Measurements from ENCODE around the gene LMAN1L.
"Not testable (repeated sequence)": the region's sequence is repeated elsewhere in the genome, so short reads cannot be mapped to it uniquely, and the experiment has no call there.

LMAN1L gene

DNA sequence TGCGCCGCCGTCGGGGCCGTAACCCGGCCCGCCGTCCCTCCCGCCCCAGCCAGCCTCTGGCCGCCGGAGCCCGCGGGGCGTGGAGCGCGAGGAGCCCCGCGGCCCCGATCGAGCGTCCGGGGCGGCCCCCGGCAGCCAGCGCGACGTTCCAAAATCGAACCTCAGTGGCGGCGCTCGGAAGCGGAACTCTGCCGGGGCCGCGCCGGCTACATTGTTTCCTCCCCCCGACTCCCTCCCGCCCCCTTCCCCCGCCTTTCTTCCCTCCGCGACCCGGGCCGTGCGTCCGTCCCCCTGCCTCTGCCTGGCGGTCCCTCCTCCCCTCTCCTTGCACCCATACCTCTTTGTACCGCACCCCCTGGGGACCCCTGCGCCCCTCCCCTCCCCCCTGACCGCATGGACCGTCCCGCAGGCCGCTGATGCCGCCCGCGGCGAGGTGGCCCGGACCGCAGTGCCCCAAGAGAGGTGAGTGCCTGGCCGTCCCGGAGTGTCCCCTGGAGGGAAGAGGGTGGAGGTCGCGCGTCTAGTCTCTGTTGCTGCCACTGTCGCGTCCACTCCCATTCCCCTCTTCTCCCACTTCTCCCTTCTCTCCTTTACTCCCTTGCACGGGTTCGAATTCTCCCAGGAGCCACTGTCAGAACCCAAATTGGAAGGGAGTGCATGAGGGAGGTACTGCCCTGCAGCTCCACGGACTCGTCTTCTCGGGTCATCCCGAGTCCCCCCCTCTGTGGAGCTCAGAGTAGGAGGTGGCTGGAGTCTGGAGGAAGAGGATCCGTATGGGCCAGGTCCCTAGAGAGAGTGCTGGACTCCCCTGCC, 30.2 kb upstream of the LMAN1L start:
- FAIRE-seq = no peak

DNA sequence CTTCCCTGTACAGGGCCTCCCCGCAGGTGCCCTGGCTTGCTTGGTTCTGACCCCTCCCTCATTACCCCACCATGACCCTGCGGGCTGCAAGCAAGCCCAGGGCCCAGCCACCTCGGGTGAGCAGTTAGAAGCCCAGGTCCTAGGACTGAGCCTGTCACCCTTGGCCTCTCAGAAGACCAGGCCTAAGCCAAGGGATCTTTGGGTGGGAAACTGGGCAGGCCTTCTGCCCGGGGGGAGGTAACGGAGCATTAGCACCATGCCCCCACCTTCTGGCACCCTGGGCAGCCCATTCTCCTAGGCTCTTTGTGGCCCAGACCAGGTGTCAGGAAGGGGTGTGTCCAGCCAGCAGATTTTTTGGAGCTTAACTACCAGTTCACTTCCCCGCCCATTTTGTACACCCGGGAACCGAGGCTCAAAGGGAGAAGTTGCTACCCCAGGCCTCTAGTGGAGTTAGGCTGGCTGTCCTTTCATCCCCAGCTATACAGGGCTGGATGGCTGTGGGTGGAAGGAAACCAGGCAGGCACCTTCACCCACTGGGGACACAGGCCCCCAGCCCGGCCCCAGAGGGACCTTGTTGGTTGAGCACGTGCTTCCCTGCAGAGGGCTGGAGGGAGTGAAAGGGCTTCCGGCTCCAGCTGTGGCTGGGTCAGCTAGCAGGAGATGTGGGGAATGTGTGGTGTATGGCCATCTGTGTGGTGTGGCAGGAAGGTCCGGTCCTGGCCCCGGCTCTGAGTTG, 29.4 kb upstream of the LMAN1L start:
- FAIRE-seq = no peak

GRCh38 chr15:74783808-74784175, 28.8 kb upstream of the LMAN1L start:
- FAIRE-seq = no peak

- no peak for FAIRE-seq
These were observed 28.0 kb upstream of the LMAN1L start for GRCh38 chr15:74784426-74785193.

GRCh38 chr15:74785194-74786032, 27.2 kb upstream of the LMAN1L start:
- FAIRE-seq = no peak

- FAIRE-seq = not testable (repeated sequence)
These were observed 26.6 kb upstream of the LMAN1L start for GRCh38 chr15:74786081-74786480.

GRCh38 chr15:74786551-74787165, 26.0 kb upstream of the LMAN1L start:
- FAIRE-seq = no peak

GRCh38 chr15:74787251-74788041, 25.2 kb upstream of the LMAN1L start:
- FAIRE-seq = no peak

GRCh38 chr15:74788042-74788682, 24.5 kb upstream of the LMAN1L start:
- no peak for FAIRE-seq

GRCh38 chr15:74788683-74789151, 23.9 kb upstream of the LMAN1L start:
- FAIRE-seq = no peak

GRCh38 chr15:74789171-74789631, 23.4 kb upstream of the LMAN1L start:
- no peak for FAIRE-seq

DNA sequence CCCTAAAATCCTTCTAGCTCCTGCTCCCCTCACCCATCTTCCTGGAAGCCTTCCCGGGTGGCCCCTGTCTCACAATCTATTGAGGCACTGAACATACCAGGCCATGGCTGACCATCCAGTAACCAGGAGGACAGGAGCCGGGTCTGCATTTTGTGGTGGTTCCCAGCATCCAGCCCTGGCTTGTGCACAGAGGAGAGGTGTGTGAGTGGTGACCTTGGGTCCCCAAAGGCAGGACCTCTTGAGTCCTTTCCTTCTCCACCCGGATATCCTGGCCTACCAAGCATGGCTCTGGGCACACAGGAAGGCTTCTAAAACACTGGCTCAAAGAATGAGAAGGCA, 22.9 kb upstream of the LMAN1L start:
- FAIRE-seq = no peak

DNA sequence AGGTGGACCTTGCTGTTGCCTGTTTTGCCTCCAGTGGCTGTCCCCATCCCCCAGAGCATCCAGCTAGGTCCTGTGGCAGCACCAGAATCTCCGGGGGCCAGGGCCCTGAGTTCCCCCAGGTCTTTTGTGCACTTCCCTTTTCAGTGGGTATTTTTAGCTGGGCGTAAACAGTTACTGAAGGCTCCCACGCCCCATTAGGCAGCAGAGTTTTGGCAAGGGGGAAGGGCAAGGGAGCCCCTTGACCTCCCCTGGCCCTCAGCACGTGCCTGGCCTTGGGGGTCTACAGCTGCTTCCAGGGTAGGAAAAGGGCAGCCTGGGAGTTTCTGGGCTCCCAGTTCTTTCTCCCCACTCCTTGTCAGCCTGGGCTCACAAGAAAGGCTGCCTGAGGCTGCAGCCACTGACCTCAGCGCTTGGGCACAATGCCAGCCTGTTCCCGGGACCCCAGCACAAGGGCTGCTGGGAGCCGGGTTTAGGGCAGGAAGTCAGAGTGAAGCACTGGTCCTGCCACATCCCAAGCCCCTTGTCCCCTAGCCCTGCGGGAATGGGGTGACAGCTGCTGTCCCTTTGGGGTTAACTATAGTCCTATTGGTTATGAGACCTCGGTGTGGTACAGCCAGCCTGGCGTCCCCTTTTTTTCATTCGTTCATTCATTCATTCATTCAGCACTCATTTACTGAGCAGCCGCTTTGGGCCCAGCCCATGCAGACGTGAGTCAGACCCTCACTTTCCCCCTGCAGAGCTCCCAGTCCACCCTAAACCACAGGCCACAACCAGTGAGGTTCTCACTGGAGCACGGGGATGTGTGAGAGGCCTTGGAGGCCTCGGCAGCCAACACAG, 22.3 kb upstream of the LMAN1L start:
- FAIRE-seq = no peak

DNA sequence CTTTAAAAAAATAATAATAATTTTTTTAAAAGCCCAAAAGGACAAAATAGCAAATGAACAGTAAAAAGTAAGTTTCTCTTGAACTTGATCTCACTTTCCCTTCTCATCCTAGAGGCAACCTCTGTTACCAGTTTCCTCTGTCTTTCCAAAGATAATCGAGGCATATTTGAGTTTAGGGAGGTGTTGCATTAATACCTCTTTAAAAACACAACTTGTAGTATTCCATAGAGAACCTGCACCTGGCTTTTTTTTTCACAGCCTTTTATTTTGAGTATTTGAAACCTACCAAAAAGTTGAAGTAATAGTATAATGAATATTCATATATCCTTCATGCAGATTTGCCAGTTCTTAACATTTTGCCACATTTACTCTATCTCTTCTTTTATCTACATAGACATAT, 21.6 kb upstream of the LMAN1L start:
- FAIRE-seq = no peak

DNA sequence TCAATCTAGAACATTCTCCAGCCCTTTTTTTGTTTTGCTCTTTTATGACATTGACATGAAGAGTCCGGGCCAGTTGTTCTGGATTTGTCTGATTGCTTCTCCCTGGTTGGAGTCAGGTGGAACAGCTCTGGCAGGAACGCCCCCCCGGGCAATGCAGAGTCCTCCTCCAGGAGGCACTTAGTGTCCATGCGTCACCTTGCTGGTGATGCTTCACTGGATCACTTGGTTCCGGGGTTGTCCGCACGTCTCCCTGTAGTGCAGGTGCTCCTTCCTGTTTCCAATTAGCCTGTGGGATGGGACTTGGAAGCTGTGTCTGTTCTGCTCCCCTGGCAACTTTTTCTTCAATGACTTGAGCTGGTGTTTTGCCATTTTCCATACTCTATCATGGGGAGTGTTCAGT, 21.0 kb upstream of the LMAN1L start:
- no peak for FAIRE-seq

- no peak for FAIRE-seq
These were observed 20.2 kb upstream of the LMAN1L start for GRCh38 chr15:74792227-74793016.

- FAIRE-seq = no peak
These were observed 19.3 kb upstream of the LMAN1L start for GRCh38 chr15:74793135-74794028.

Measured in A204.1 (cell line).